Measurements from ENCODE around the gene ZNF605.

- TF ChIP-seq RAD21 (conservative IDR thresholded peaks at IDR 0.05) (no peak), CTCF (IDR thresholded peaks at IDR 0.05; ENCODE audit: poor library complexity, severe bottlenecking) (no peak)
Observed at GRCh38 chr12:132953771-132954170, 2.3 kb downstream of the ZNF605 start.
